ENCODE data around the gene LZTR1.
"Not testable (repeated sequence)": the region's sequence is repeated elsewhere in the genome, so short reads cannot be mapped to it uniquely, and the experiment has no call there.

DNA sequence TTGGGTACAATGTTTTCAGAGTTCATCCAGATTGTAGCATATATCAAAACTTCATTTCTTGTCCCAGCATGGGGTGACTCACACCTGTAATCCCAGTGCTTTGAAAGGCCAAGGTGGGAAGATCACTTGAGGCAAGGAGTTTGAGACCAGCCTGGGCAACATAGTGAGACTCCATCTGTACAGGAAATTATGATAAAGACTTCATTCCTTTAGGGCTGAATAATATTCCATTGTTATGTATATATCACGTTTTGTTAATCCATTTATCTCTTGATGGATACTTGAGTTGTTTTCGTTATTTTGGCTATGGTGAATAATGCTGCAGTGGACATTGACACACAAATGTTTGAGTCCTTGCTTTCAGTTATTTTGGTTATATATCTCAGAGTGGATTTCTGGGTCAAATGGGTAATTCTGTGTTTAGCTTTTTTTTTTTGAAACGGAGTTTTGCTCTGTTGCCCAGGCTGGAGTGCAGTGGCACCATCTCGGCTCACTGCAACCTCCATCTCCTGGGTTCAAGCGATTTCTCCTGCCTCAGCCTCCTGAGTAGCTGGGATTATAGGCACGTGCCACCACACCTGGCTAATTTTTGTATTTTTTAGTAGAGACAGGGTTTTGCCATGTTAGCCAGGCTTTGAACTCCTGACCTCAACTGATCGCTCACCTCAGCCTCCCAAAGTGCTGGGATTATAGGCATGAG, 39.7 kb upstream of the LZTR1 start:
- TF ChIP-seq, protein P1, sequence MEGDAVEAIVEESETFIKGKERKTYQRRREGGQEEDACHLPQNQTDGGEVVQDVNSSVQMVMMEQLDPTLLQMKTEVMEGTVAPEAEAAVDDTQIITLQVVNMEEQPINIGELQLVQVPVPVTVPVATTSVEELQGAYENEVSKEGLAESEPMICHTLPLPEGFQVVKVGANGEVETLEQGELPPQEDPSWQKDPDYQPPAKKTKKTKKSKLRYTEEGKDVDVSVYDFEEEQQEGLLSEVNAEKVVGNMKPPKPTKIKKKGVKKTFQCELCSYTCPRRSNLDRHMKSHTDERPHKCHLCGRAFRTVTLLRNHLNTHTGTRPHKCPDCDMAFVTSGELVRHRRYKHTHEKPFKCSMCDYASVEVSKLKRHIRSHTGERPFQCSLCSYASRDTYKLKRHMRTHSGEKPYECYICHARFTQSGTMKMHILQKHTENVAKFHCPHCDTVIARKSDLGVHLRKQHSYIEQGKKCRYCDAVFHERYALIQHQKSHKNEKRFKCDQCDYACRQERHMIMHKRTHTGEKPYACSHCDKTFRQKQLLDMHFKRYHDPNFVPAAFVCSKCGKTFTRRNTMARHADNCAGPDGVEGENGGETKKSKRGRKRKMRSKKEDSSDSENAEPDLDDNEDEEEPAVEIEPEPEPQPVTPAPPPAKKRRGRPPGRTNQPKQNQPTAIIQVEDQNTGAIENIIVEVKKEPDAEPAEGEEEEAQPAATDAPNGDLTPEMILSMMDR (IDR thresholded peaks at IDR 0.05; ENCODE audit: borderline replicate concordance, extremely low read depth, low read length, poor library complexity, severe bottlenecking): not testable (repeated sequence)
- not testable (repeated sequence) for TF ChIP-seq EZH2 (IDR thresholded peaks at IDR 0.05; ENCODE audit: borderline replicate concordance, low read depth, low read length, severe bottlenecking)

All from DND-41 (cell line).